HG02885 (cell line): ENCODE data around the gene VPS13C.

Source experiments
- ATAC-seq: cut with Tn5 transposase; IDR thresholded peaks from one replicate; pipeline ENCODE4 v1.9.1; 2021; ENCODE audit warnings: mild to moderate bottlenecking; ENCODE audit not compliant: unreplicated experiment, poor library complexity

The VPS13C gene

GRCh38 chr15:61829514-61829889 is 230.7 kb downstream of the VPS13C start:
- no peak for ATAC-seq

GRCh38 chr15:61828860-61829513 is 231.3 kb downstream of the VPS13C start:
- ATAC-seq: no peak

- no peak for ATAC-seq
Observed at GRCh38 chr15:61828008-61828407, 232.2 kb downstream of the VPS13C start.

- no peak for ATAC-seq
Observed at GRCh38 chr15:61827131-61827530, 233.1 kb downstream of the VPS13C start.

DNA sequence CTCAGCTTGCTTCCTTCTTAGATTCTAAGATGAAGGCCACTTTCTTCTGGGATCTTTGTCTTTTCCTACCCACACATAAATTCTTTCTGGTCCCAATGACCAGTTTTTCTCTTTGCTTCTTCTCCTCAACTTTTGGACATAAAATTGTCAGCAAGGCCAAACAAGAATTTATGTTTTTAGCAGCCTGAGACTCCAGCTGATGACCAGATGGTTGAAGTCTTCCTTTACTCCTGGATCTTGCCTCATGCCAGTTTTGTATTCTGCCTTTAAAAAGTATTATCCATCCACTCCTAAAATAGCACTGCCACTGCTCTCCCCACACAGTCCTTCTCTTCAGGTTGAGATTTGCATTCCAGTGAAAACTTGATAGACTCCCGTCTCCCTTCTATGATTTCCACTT is 236.0 kb downstream of the VPS13C start:
- no peak for ATAC-seq

DNA sequence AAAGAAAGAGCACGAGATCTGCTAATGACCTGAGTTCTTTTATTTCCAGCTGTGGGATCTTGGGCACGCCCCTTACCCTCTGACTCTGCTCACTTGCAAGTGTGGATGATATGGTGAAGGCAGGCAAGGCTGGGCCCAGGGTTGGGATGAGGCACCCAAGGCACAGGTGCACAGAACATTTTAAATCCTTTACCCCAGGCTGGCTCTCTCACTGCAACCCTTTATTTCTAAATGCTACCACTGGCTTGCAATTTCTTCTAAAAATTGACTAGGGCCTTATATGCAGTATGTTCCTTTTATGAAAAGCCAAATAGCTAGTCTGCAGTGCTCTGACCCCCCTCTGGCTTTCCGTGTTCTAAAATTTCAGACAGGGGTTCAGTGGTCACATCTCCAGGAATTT is 237.7 kb downstream of the VPS13C start:
- no peak for ATAC-seq

GRCh38 chr15:61820951-61821350 is 239.3 kb downstream of the VPS13C start:
- no peak for ATAC-seq

- no peak for ATAC-seq
Observed at GRCh38 chr15:61820212-61820611, 240.0 kb downstream of the VPS13C start.

GRCh38 chr15:61819386-61819785 is 240.9 kb downstream of the VPS13C start:
- ATAC-seq: no peak

GRCh38 chr15:61818801-61819200 is 241.4 kb downstream of the VPS13C start:
- ATAC-seq: no peak

GRCh38 chr15:61816856-61817255 is 243.4 kb downstream of the VPS13C start:
- no peak for ATAC-seq

DNA sequence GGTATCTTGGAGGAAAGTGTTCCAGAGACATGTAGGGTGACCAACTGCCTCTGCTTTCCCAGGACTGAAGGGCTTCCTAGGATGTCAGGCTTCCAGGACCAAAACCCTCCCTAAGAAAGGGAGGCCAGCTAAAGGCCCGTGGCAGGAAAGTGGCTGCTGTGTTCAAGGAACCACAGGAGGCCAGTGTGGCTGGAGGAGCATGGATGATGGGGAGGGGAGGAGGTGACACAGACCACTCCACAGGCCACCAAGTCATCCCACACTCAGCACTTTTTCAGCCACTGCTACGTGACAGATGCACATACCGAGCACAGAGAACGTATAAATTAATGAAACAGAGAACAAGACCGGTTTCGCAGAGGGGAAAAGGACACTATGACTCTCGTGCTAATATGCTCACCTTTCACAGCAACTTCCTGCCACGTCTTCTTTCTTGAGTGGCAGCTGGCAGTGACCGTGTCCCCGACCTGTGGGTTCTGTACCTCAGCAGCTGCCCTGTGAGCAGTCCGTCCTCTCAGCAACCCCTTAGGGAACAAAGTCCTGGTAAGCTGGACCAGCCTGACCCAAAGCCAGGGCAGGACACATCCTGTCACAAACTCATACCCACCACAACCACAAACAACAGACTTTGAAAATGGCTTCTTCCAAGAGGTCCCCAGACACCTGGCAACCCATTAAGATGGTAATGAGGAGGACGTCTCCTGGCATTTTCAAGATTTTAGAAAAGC is 244.7 kb downstream of the VPS13C start:
- ATAC-seq: no peak

- ATAC-seq: no peak
Observed at GRCh38 chr15:61812476-61812875, 247.8 kb downstream of the VPS13C start.

GRCh38 chr15:61811952-61812351 is 248.3 kb downstream of the VPS13C start:
- no peak for ATAC-seq

GRCh38 chr15:61809216-61809615 is 251.0 kb downstream of the VPS13C start:
- no peak for ATAC-seq

DNA sequence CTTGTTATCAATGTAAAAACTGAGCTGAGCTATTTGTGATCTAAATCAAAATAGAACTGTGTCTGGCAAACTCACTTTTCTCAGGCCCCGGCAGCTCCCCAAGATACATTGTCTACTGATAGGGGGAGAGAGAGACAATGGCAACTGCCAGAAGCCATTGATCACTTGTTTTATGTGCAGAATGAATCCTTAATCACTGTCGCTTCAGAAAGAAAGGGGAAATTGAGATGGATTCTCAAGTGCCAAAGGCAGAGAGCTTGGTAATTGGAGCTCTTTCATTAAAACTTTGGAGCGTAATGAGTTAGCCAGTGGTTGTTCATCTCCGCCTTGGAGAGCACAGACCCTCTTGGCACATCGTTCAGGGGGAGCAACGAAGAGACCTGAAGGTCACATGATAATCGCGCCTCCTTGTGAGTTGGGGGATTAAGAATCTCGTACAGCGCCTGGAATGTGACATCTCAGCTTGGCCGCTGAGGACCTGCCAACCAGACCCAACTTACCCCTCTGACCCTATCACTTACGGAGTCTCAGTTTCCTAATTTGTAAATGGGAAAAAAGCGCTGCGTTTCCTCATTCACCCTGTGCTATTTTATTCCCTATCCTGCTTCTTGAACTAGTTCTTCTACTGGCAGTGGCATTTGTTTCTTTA is 252.8 kb downstream of the VPS13C start:
- ATAC-seq: no peak
